K562 (cell line): ENCODE results near the gene MS4A2. TPM values are rescaled to one million over a fixed set of nuclear protein-coding genes. Genes with fewer than 3 reads are reported as not detected.
A peak's percentile ranks its signal among the peaks of the same experiment; 100 is the strongest.

ENCODE experiments used
- ATAC-seq: fragments of 200-7000 bp; cut with Tn5 transposase; 3 replicates; pipeline ENCODE4 v1.9.1; 2020; ENCODE audit warnings: moderate library complexity
- BruUV-seq: library from RNA; stranded (reverse); fragments of 400-500 nt; replicated peaks from 2 replicates; lab custom pipeline; 2021; lab: Mats Ljungman, UMichigan
- CTCF ChIA-PET: fragments of 300-600 bp; formaldehyde crosslinking; extraction: SDS; loops from one replicate; lab custom pipeline; 2021; ENCODE audit warnings: low intra/inter-chr PET ratio; lab: Yijun Ruan, JAX
- POLR2A ChIA-PET: fragments of 300-600, 350-650 bp; sonication (Branson Sonifier 250); formaldehyde crosslinking; extraction: SDS; loops from one replicate; lab custom pipeline; 2021; ENCODE audit warnings: antibody characterized with exemption, inconsistent platforms; lab: Yijun Ruan, JAX
- DNase-seq, 4 experiments: peaks; one replicate each; pipeline versions ENCODE4 v3.0.0 to v3.0.0-alpha.2; 2011 to 2018; ENCODE audit warnings: low spot score in 3 of 4, mixed read lengths in 3 of 4; ENCODE audit errors: extremely low read depth in 1 of 4
- FAIRE-seq: peaks from 2 replicates; lab custom pipeline; 2011; peaks lifted over from hg19 to GRCh38; lab: Jason Lieb, UNC
- H2AFZ ChIP-seq: 2 replicates; pipeline ENCODE4 v1.6.0; 2011; ENCODE audit warnings: low read depth, low read length, control low read depth, inconsistent platforms
- H3K27ac ChIP-seq: fragments of 200-600 bp; 3 replicates; pipeline ENCODE4 v1.8.0; 2011; ENCODE audit warnings: low read depth, mild to moderate bottlenecking, control low read depth, inconsistent platforms, low read length, moderate library complexity, mixed read lengths; ENCODE audit errors: extremely low read depth
- H3K27me3 ChIP-seq, 2 experiments: fragments of 300-600 bp in 1 of 2; 2 replicates in 1 of 2; 3 replicates in 1 of 2; pipeline versions ENCODE4 v1.6.0 to v1.8.0; 2011; ENCODE audit warnings: inconsistent platforms in 2 of 2, low read length in 2 of 2, mild to moderate bottlenecking in 1 of 2, mixed read lengths in 1 of 2, moderate library complexity in 1 of 2; ENCODE audit not compliant: control insufficient read depth in 2 of 2, insufficient read depth in 2 of 2
- H3K36me3 ChIP-seq: fragments of 300-600 bp; 3 replicates; pipeline ENCODE4 v1.8.0; 2011; ENCODE audit warnings: mild to moderate bottlenecking, low read length, inconsistent platforms; ENCODE audit not compliant: control insufficient read depth, insufficient read depth
- H3K4me1 ChIP-seq, 2 experiments: fragments of 200-600 bp in 1 of 2; replicated peaks in 1 of 2; 2 replicates in 1 of 2; 3 replicates in 1 of 2; pipeline versions ENCODE4 v1.5.1 to v1.8.0; 2011; ENCODE audit warnings: inconsistent platforms in 2 of 2, low read length in 2 of 2, mild to moderate bottlenecking in 1 of 2, mixed read lengths in 1 of 2, moderate library complexity in 1 of 2; ENCODE audit not compliant: control insufficient read depth in 2 of 2, insufficient read depth in 2 of 2
- H3K4me2 ChIP-seq: 2 replicates; pipeline ENCODE4 v1.6.1; 2011; ENCODE audit warnings: low read length, control low read depth, inconsistent platforms, mixed read lengths; ENCODE audit not compliant: insufficient read depth
- H3K4me3 ChIP-seq: fragments of 200-600 bp; sonication (generic), shearing (Covaris generic); 2 replicates; pipeline ENCODE4 v1.5.1; 2016; ENCODE audit warnings: control low read depth, inconsistent platforms
- H3K79me2 ChIP-seq: fragments of 200-600 bp; 3 replicates; pipeline ENCODE4 v1.8.0; 2011; ENCODE audit warnings: low read length, inconsistent platforms; ENCODE audit not compliant: control insufficient read depth, insufficient read depth
- H3K9ac ChIP-seq, 2 experiments: 2 replicates each; pipeline versions ENCODE4 v1.6.0 to v1.6.1; 2011; ENCODE audit warnings: low read depth in 2 of 2, low read length in 2 of 2, control low read depth in 1 of 2, inconsistent platforms in 1 of 2, mild to moderate bottlenecking in 1 of 2, mixed read lengths in 1 of 2; ENCODE audit not compliant: insufficient read depth in 1 of 2
- H3K9me1 ChIP-seq: one replicate; pipeline ENCODE4 v1.6.0; 2011; ENCODE audit warnings: inconsistent platforms, mild to moderate bottlenecking, low read length, moderate library complexity; ENCODE audit not compliant: control insufficient read depth, insufficient read depth
- H3K9me3 ChIP-seq: replicated peaks from 2 replicates; pipeline ENCODE4 v1.5.1; 2011; ENCODE audit warnings: low read depth, low read length, inconsistent platforms; ENCODE audit not compliant: control insufficient read depth, insufficient read depth
- H4K20me1 ChIP-seq: replicated peaks from 2 replicates; pipeline ENCODE4 v1.6.1; 2011; ENCODE audit warnings: low read length, inconsistent platforms, mixed read lengths; ENCODE audit not compliant: control insufficient read depth, insufficient read depth
- CHD1 ChIP-seq: fragments of 200-600 bp; sonication (generic); IDR thresholded peaks from one replicate; pipeline ENCODE4 v1.6.1; 2012; ENCODE audit warnings: mild to moderate bottlenecking, moderate library complexity, low read length, inconsistent platforms
- DPF2 ChIP-seq: fragments of 450-650 bp; IDR thresholded peaks from 2 replicates; pipeline ENCODE4 v1.6.1; 2016
- FOXA3 ChIP-seq, 2 experiments: fragments of 450-650 bp in 1 of 2; sonication (generic) in 1 of 2; formaldehyde crosslinking; IDR thresholded peaks in 1 of 2; conservative IDR thresholded peaks in 1 of 2; 2 replicates each; pipeline versions ENCODE4 v1.4.0 to v1.8.0; 2020 to 2022; ENCODE audit warnings: mild to moderate bottlenecking in 2 of 2, missing genetic modification reagents in 1 of 2
- HSF4 ChIP-seq: fragments of 250-450 bp; sonication (Bioruptor Pico); IDR thresholded peaks from 2 replicates; pipeline ENCODE4 v2.1.2; 2022; ENCODE audit warnings: mild to moderate bottlenecking, moderate library complexity, borderline replicate concordance
- KLF1 ChIP-seq: fragments of 450-650 bp; IDR thresholded peaks from 2 replicates; pipeline ENCODE4 v1.6.1; 2016; ENCODE audit warnings: missing genetic modification characterization, missing compliant biosample characterization
- L3MBTL2 ChIP-seq: fragments of 450-650 bp; IDR thresholded peaks from 2 replicates; pipeline ENCODE4 v1.6.1; 2016; ENCODE audit warnings: mild to moderate bottlenecking, moderate library complexity
- NCOA6 ChIP-seq: fragments of 450-650 bp; IDR thresholded peaks from 2 replicates; pipeline ENCODE4 v1.6.1; 2017; ENCODE audit warnings: mild to moderate bottlenecking
- PKNOX1 ChIP-seq: fragments of 450-650 bp; IDR thresholded peaks from 2 replicates; pipeline ENCODE4 v1.6.1; 2016
- POLR2A ChIP-seq: fragments of 450-650 bp; conservative IDR thresholded peaks from 2 replicates; pipeline ENCODE4 v1.6.1; 2016
- RAD21 ChIP-seq, 2 experiments: fragments of 250-450 bp in 1 of 2; fragments of 450-650 bp in 1 of 2; sonication (Bioruptor Pico) in 1 of 2; formaldehyde crosslinking in 1 of 2; IDR thresholded peaks in 1 of 2; conservative IDR thresholded peaks in 1 of 2; 2 replicates each; pipeline versions ENCODE4 v1.4.0 to v1.8.0; 2020 to 2022; ENCODE audit warnings: mild to moderate bottlenecking in 2 of 2, moderate library complexity in 1 of 2
- TCF3 ChIP-seq: sonication (generic); formaldehyde crosslinking; IDR thresholded peaks from 2 replicates; pipeline ENCODE4 v1.4.0; 2020; ENCODE audit warnings: mild to moderate bottlenecking, missing genetic modification reagents
- TEAD4 ChIP-seq, 2 experiments: sonication (generic) in 1 of 2; formaldehyde crosslinking in 1 of 2; IDR thresholded peaks; 2 replicates each; pipeline versions ENCODE4 v1.6.1 to v1.8.0; 2012 to 2022; ENCODE audit warnings: borderline replicate concordance in 1 of 2, inconsistent platforms in 1 of 2, low read length in 1 of 2, mild to moderate bottlenecking in 1 of 2, missing genetic modification reagents in 1 of 2
- XRCC4 ChIP-seq: IDR thresholded peaks from one replicate; pipeline ENCODE4 v1.6.1; 2011; ENCODE audit not compliant: insufficient read depth, insufficient read length; ENCODE audit errors: extremely low read depth
- ZNF311 ChIP-seq: fragments of 250-450 bp; sonication (Bioruptor Pico); IDR thresholded peaks from 2 replicates; pipeline ENCODE4 v1.4.0; 2020; ENCODE audit warnings: mild to moderate bottlenecking, moderate library complexity
- in situ Hi-C: fragments of 300-500 bp; cut with MboI; formaldehyde crosslinking; loops from 4 replicates; pipeline ENCODE4 v1.15.0; 2018; ENCODE audit warnings: inconsistent platforms, mixed read lengths
- intact Hi-C: fragments of 100-400 bp; cut with micrococcal nuclease; formaldehyde crosslinking; loops from 2 replicates; pipeline ENCODE4 v1.14.2; 2022
- polyA plus RNA-seq, 8 experiments: library from polyadenylated mRNA; depleted of rRNA in 4 of 8; stranded (reverse) in 5 of 8; unstranded in 3 of 8; fragments of >200 nt; fragmentation: Nextera tagmentation in 2 of 8; fragmentation: Illumina TruSeq in 1 of 8; extraction: Ambion mirVana in 2 of 8; extraction: Trizol in 1 of 8; gene quantifications; 2 replicates each; pipeline versions ENCODE4 v1.2.1 to v1.2.3, GENCODE V29; 2011 to 2014; ENCODE audit warnings: inconsistent platforms in 1 of 8, missing spikeins in 1 of 8
- total RNA-seq, 7 experiments: library from RNA; depleted of rRNA in 6 of 7; stranded (reverse); fragments of >200 nt in 6 of 7; fragmentation: Illumina TruSeq in 2 of 7; extraction: Trizol in 2 of 7; gene quantifications; 2 replicates each; pipeline versions ENCODE4 v1.2.1 to v1.2.3, GENCODE V29; 2011 to 2021; ENCODE audit warnings: low replicate concordance in 1 of 7
- TF ChIP-seq, protein P1 (sequence below): sonication (generic); formaldehyde crosslinking; IDR thresholded peaks from 2 replicates; pipeline ENCODE4 v1.8.0; 2023; ENCODE audit warnings: mild to moderate bottlenecking, missing genetic modification reagents
- TF ChIP-seq, protein P2 (sequence below), 2 experiments: fragments of 450-650 bp in 1 of 2; sonication (generic) in 1 of 2; formaldehyde crosslinking in 1 of 2; IDR thresholded peaks in 1 of 2; conservative IDR thresholded peaks in 1 of 2; 2 replicates each; pipeline versions ENCODE4 v1.6.1 to v1.8.1; 2016 to 2023; ENCODE audit warnings: mild to moderate bottlenecking in 2 of 2, moderate library complexity in 2 of 2, inconsistent platforms in 1 of 2, missing genetic modification reagents in 1 of 2

The MS4A2 gene
- total and polyA plus RNA-seq, 9 of the 15 experiments (the other 6 are each of a cell fraction or from before 2014, with no cell fraction given) = 0.06 to 5.7 (median 0.86) TPM

GRCh38 chr11:60129853-60130252 lies 41.4 kb downstream of the MS4A2 start (continued):
- TF ChIP-seq PKNOX1 (peak; percentile 20; the same call in 1 of the 2 replicates), KLF1 (tag) (no peak), L3MBTL2 (no peak), TCF3 (peak; percentile 45; the same call in 1 of the 2 replicates), TEAD4 (IDR thresholded peaks at IDR 0.05; ENCODE audit: low read length) (peak; percentile 57), TEAD4 (CRISPR knock-in tag; IDR thresholded peaks at IDR 0.05; ENCODE audit: borderline replicate concordance) (no peak), ZNF311 (no peak)

DNA sequence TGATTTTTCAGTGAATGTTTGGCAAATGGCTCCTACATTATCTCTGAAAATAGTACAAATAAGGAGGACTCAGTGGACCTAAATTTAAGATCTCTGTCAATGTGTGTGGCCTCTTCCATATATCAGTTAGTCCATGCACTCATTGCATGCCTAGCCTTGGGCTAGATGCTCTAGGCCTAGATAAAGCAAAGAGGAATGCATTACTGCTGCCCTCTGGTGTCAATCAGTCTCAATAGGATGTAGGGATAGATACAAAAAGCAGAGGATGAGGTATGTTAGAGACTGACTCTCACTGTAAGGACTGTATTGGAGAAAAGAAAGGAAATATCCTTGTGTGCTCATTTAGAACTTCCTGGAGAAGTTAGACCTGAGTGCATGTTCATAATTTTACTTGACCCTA lies 42.0 kb downstream of the MS4A2 start:
- no peaks in the 10 kb centered on the region for H3K9me1 ChIP-seq
- no peaks in the 10 kb centered on the region for H3K27me3 ChIP-seq
- no peak overlapping the region for H3K4me3 ChIP-seq
- FAIRE-seq (peak; percentile 93), DNase-seq (peak; percentile 34 to 84 (median 53)), ATAC-seq (peak; percentile 98)
- ChIA-PET CTCF (interaction anchor here (0.6 to 2.0 kb wide), 2 partner anchors 307 to 356 kb away, joined by 6 to 16 read pairs; no protein-coding TSS in a partner anchor), POLR2A (no interaction called here)
- no peaks in the 10 kb centered on the region for H4K20me1 ChIP-seq
- H3K9me3 ChIP-seq = peaks cover 19% of the 10 kb centered on the region
- in situ Hi-C loops (loop anchor here (5.0 kb wide), 1 partner anchor 308 kb away; no protein-coding TSS in a partner anchor), intact Hi-C loops (loop anchor here (1.0 to 5.0 kb wide), 6 partner anchors 10 to 376 kb away; no protein-coding TSS in a partner anchor)
- no peak overlapping the region for H3K4me2 ChIP-seq
- H3K79me2 ChIP-seq = no peaks in the 10 kb centered on the region
- no peak overlapping the region for H3K9ac ChIP-seq
- H2AFZ ChIP-seq = 0 out of 2 replicates have a peak overlapping the region, but pooled peaks have one; percentile 7
- no peak overlapping the region for H3K27ac ChIP-seq
- H3K36me3 ChIP-seq = no peaks in the 10 kb centered on the region
- H3K4me1 ChIP-seq = peaks cover 0 to 12% of the 10 kb centered on the region in 2 experiments; a peak in 2 of 5 replicates
- no TSS peak for BruUV-seq
- TF ChIP-seq NCOA6 = no peak
- TF ChIP-seq HSF4 (CRISPR knock-in tag) = no peak
- TF ChIP-seq RAD21 (CRISPR knock-in tag; conservative IDR thresholded peaks at IDR 0.05 in 1 of 2, IDR thresholded peaks at IDR 0.05 in 1 of 2) = peak; percentile 97 to 99
- no peak for TF ChIP-seq CHD1
- TF ChIP-seq, protein P1, sequence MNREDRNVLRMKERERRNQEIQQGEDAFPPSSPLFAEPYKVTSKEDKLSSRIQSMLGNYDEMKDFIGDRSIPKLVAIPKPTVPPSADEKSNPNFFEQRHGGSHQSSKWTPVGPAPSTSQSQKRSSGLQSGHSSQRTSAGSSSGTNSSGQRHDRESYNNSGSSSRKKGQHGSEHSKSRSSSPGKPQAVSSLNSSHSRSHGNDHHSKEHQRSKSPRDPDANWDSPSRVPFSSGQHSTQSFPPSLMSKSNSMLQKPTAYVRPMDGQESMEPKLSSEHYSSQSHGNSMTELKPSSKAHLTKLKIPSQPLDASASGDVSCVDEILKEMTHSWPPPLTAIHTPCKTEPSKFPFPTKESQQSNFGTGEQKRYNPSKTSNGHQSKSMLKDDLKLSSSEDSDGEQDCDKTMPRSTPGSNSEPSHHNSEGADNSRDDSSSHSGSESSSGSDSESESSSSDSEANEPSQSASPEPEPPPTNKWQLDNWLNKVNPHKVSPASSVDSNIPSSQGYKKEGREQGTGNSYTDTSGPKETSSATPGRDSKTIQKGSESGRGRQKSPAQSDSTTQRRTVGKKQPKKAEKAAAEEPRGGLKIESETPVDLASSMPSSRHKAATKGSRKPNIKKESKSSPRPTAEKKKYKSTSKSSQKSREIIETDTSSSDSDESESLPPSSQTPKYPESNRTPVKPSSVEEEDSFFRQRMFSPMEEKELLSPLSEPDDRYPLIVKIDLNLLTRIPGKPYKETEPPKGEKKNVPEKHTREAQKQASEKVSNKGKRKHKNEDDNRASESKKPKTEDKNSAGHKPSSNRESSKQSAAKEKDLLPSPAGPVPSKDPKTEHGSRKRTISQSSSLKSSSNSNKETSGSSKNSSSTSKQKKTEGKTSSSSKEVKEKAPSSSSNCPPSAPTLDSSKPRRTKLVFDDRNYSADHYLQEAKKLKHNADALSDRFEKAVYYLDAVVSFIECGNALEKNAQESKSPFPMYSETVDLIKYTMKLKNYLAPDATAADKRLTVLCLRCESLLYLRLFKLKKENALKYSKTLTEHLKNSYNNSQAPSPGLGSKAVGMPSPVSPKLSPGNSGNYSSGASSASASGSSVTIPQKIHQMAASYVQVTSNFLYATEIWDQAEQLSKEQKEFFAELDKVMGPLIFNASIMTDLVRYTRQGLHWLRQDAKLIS (CRISPR knock-in tag) = no peak
- no peak for TF ChIP-seq FOXA3 (CRISPR knock-in tag; conservative IDR thresholded peaks at IDR 0.05 in 1 of 2, IDR thresholded peaks at IDR 0.05 in 1 of 2)
- TF ChIP-seq, protein P2, sequence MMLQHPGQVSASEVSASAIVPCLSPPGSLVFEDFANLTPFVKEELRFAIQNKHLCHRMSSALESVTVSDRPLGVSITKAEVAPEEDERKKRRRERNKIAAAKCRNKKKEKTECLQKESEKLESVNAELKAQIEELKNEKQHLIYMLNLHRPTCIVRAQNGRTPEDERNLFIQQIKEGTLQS (IDR thresholded peaks at IDR 0.05) = no peak
- TF ChIP-seq, protein P2 (CRISPR knock-in tag; conservative IDR thresholded peaks at IDR 0.05) = no peak
- TF ChIP-seq POLR2A = no peak
- no peak for TF ChIP-seq XRCC4
- TF ChIP-seq DPF2 = 0 out of 2 replicates have a peak, but pooled peaks have one; percentile 14
